BE2C (cell line): ENCODE measurements around the gene SAMD14.

ENCODE experiments used
- DNase-seq: peaks from one replicate; pipeline ENCODE4 v3.0.0-alpha.2; 2020
- H3K27me3 ChIP-seq: fragments of 250-450 bp; sonication (Bioruptor Pico); 2 replicates; pipeline ENCODE4 v1.5.1; 2020; ENCODE audit warnings: mild to moderate bottlenecking
- H3K36me3 ChIP-seq: fragments of 250-450 bp; sonication (Bioruptor Pico); 2 replicates; pipeline ENCODE4 v1.5.1; 2020; ENCODE audit warnings: mild to moderate bottlenecking
- H3K4me1 ChIP-seq: fragments of 250-450 bp; sonication (Bioruptor Pico); 2 replicates; pipeline ENCODE4 v1.5.1; 2020
- H3K4me3 ChIP-seq: 2 replicates; pipeline ENCODE4 v1.5.1; 2011; ENCODE audit warnings: low read depth, low read length
- H3K9me3 ChIP-seq: fragments of 250-450 bp; sonication (Bioruptor Pico); 2 replicates; pipeline ENCODE4 v1.5.1; 2020
- CTCF ChIP-seq: IDR thresholded peaks from 2 replicates; pipeline ENCODE4 v1.5.1; 2012; ENCODE audit warnings: mild to moderate bottlenecking, low read depth, low read length

The SAMD14 gene

GRCh38 chr17:50139185-50139783 is 9.3 kb upstream of the SAMD14 start:
- Histone ChIP-seq H3K9me3 (no peaks in the 10 kb centered on the region), H3K27me3 (no peaks in the 10 kb centered on the region), H3K4me3 (no peak overlapping the region), H3K4me1 (peaks cover 13% of the 10 kb centered on the region), H3K36me3 (peaks cover 95% of the 10 kb centered on the region)
- no peak for TF ChIP-seq CTCF
- DNase-seq: no peak

- H3K36me3 ChIP-seq: peaks cover 77% of the 10 kb centered on the region
- DNase-seq: no peak
- no peak for TF ChIP-seq CTCF
These were observed 7.1 kb upstream of the SAMD14 start for GRCh38 chr17:50137042-50137441.

GRCh38 chr17:50136096-50136687 is 6.2 kb upstream of the SAMD14 start:
- no peak for TF ChIP-seq CTCF
- H3K36me3 ChIP-seq: peaks cover 68% of the 10 kb centered on the region
- DNase-seq: no peak

More at GRCh38 chr17:50137042-50137441, 7.1 kb upstream of the SAMD14 start:
- Histone ChIP-seq H3K9me3 (no peaks in the 10 kb centered on the region), H3K4me1 (peaks cover 33% of the 10 kb centered on the region), H3K27me3 (no peaks in the 10 kb centered on the region), H3K4me3 (no peak overlapping the region)

GRCh38 chr17:50135316-50136095 is 5.5 kb upstream of the SAMD14 start:
- Histone ChIP-seq H3K9me3 (no peaks in the 10 kb centered on the region), H3K4me1 (peaks cover 27% of the 10 kb centered on the region), H3K27me3 (no peaks in the 10 kb centered on the region), H3K4me3 (no peak overlapping the region), H3K36me3 (peaks cover 61% of the 10 kb centered on the region)
- no peak for TF ChIP-seq CTCF
- DNase-seq: no peak

More at GRCh38 chr17:50136096-50136687, 6.2 kb upstream of the SAMD14 start:
- no peaks in the 10 kb centered on the region for H3K9me3 ChIP-seq
- H3K4me3 ChIP-seq: no peak overlapping the region
- H3K4me1 ChIP-seq: peaks cover 33% of the 10 kb centered on the region
- H3K27me3 ChIP-seq: no peaks in the 10 kb centered on the region

- H3K27me3 ChIP-seq: peaks cover 3% of the 10 kb centered on the region; the same call in 1 of the 2 replicates
- H3K9me3 ChIP-seq: no peaks in the 10 kb centered on the region
- peak; percentile 61 for DNase-seq
- peaks cover 51% of the 10 kb centered on the region for H3K36me3 ChIP-seq
- H3K4me1 ChIP-seq: peaks cover 22% of the 10 kb centered on the region
- TF ChIP-seq CTCF: peak; percentile 17; the same call in 1 of the 2 replicates
- no peak overlapping the region for H3K4me3 ChIP-seq
These were observed 4.5 kb upstream of the SAMD14 start for GRCh38 chr17:50134206-50135110.
